Neural cell (in vitro differentiated cells): Measurements from ENCODE around the gene PLEKHG3. TPM values are rescaled to one million over a fixed set of nuclear protein-coding genes. Genes with fewer than 3 reads are reported as not detected.

Experiments
- H2AFZ ChIP-seq: fragments of 200-600, 300-800 bp; sonication (generic), shearing (Covaris generic); 2 replicates; pipeline ENCODE4 v1.6.0; 2014; ENCODE audit warnings: low read depth, mild to moderate bottlenecking, antibody characterized with exemption, low read length, moderate library complexity
- H3F3A ChIP-seq: fragments of 200-600 bp; shearing (Covaris generic); 2 replicates; pipeline ENCODE4 v1.6.1; 2016; ENCODE audit warnings: mild to moderate bottlenecking, moderate library complexity, mixed read lengths, antibody characterized with exemption, low read length; ENCODE audit not compliant: insufficient read depth, poor library complexity, severe bottlenecking
- H3K27ac ChIP-seq: fragments of 200-600, 300-800 bp; sonication (generic), shearing (Covaris generic); 2 replicates; pipeline ENCODE4 v1.5.1; 2014; ENCODE audit warnings: mild to moderate bottlenecking, low read length, moderate library complexity
- H3K27me3 ChIP-seq: fragments of 300-800, 200-600 bp; sonication (generic), shearing (Covaris generic); 2 replicates; pipeline ENCODE4 v1.6.0; 2014; ENCODE audit warnings: mild to moderate bottlenecking, low read depth, low read length, moderate library complexity; ENCODE audit not compliant: insufficient read depth
- H3K36me3 ChIP-seq: fragments of 300-800, 200-600 bp; sonication (generic), shearing (Covaris generic); 2 replicates; pipeline ENCODE4 v1.5.1; 2014; ENCODE audit warnings: mild to moderate bottlenecking, antibody characterized with exemption, low read length, moderate library complexity; ENCODE audit not compliant: insufficient read depth
- H3K4me2 ChIP-seq: fragments of 300-800, 200-600 bp; sonication (generic), shearing (Covaris generic); 2 replicates; pipeline ENCODE4 v1.6.0; 2014; ENCODE audit warnings: mild to moderate bottlenecking, low read length
- H3K4me3 ChIP-seq: fragments of 300-800, 200-600 bp; sonication (generic), shearing (Covaris generic); 2 replicates; pipeline ENCODE4 v1.5.1; 2014; ENCODE audit warnings: mild to moderate bottlenecking, low read length, moderate library complexity
- H3K79me2 ChIP-seq: fragments of 200-600 bp; shearing (Covaris generic); replicated peaks from 2 replicates; pipeline ENCODE4 v1.6.0; 2014; ENCODE audit warnings: mild to moderate bottlenecking, low read length, moderate library complexity; ENCODE audit not compliant: insufficient read depth
- H3K9ac ChIP-seq: fragments of 300-800, 200-600 bp; sonication (generic), shearing (Covaris generic); 2 replicates; pipeline ENCODE4 v1.6.1; 2016; ENCODE audit warnings: mild to moderate bottlenecking, low read length, mixed read lengths
- H3K9me2 ChIP-seq: fragments of 200-600 bp; shearing (Covaris generic); 2 replicates; pipeline ENCODE4 v1.6.1; 2016; ENCODE audit warnings: mild to moderate bottlenecking, low read length, mixed read lengths; ENCODE audit not compliant: insufficient read depth
- H3K9me3 ChIP-seq: fragments of 200-600, 300-800 bp; sonication (generic), shearing (Covaris generic); 2 replicates; pipeline ENCODE4 v1.6.1; 2016; ENCODE audit warnings: mild to moderate bottlenecking, mixed run types, low read length, moderate library complexity, mixed read lengths
- H4K20me1 ChIP-seq: fragments of 200-600 bp; shearing (Covaris generic); 2 replicates; pipeline ENCODE4 v1.6.1; 2016; ENCODE audit warnings: mild to moderate bottlenecking, mixed run types; ENCODE audit not compliant: insufficient read depth
- EP300 ChIP-seq: fragments of 450-650 bp; conservative IDR thresholded peaks from 2 replicates; pipeline ENCODE4 v1.6.1; 2014; ENCODE audit warnings: antibody characterized with exemption, mild to moderate bottlenecking, moderate library complexity; ENCODE audit not compliant: poor library complexity, severe bottlenecking
- EZH2 ChIP-seq: fragments of 200-600, 300-800 bp; shearing (Covaris generic), sonication (generic); IDR thresholded peaks from 2 replicates; pipeline ENCODE4 v1.6.1; 2014; ENCODE audit warnings: antibody characterized with exemption, low read length, borderline replicate concordance, mild to moderate bottlenecking; ENCODE audit not compliant: insufficient read depth, poor library complexity, severe bottlenecking
- MXI1 ChIP-seq: fragments of 450-650 bp; conservative IDR thresholded peaks from 2 replicates; pipeline ENCODE4 v1.6.1; 2014; ENCODE audit warnings: antibody characterized with exemption, mild to moderate bottlenecking; ENCODE audit not compliant: poor library complexity, severe bottlenecking
- POLR2AphosphoS5 ChIP-seq: IDR thresholded peaks from 2 replicates; pipeline ENCODE4 v1.6.1; 2012
- RAD21 ChIP-seq: fragments of 450-650 bp; conservative IDR thresholded peaks from 2 replicates; pipeline ENCODE4 v1.6.1; 2014; ENCODE audit warnings: antibody characterized with exemption, mild to moderate bottlenecking, moderate library complexity
- REST ChIP-seq: IDR thresholded peaks from 2 replicates; pipeline ENCODE4 v1.6.1; 2012; ENCODE audit warnings: borderline replicate concordance
- SMC3 ChIP-seq: fragments of 450-650 bp; conservative IDR thresholded peaks from 2 replicates; pipeline ENCODE4 v1.6.1; 2014; ENCODE audit warnings: antibody characterized with exemption, mild to moderate bottlenecking, moderate library complexity; ENCODE audit not compliant: poor library complexity
- TAF1 ChIP-seq: IDR thresholded peaks from 2 replicates; pipeline ENCODE4 v1.6.1; 2012; ENCODE audit warnings: low read depth
- polyA plus RNA-seq: library from polyadenylated mRNA; depleted of rRNA; stranded (reverse); fragments of >200 nt; gene quantifications from 2 replicates; pipeline ENCODE4 v1.2.3, GENCODE V29; 2014
- TF ChIP-seq, protein P1 (sequence below): fragments of 450-650 bp; IDR thresholded peaks from 2 replicates; pipeline ENCODE4 v1.5.1; 2014; ENCODE audit warnings: antibody characterized with exemption, mild to moderate bottlenecking, moderate library complexity; ENCODE audit not compliant: poor library complexity, severe bottlenecking

The PLEKHG3 gene
- polyA plus RNA-seq, 1 donor from 2014 or later: 15.8 TPM

DNA sequence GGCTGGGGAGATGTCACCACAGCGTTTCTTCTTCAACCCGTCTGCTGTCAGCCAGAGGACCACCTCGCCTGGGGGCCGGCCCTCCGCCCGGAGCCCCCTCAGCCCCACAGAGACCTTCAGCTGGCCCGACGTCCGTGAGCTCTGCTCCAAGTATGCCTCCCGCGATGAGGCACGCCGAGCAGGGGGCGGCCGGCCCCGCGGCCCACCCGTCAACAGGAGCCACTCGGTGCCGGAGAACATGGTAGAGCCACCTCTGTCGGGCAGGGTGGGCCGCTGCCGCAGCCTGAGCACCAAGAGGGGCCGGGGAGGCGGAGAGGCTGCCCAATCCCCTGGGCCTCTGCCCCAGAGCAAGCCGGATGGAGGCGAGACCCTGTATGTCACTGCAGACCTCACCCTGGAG is 38.8 kb downstream of the PLEKHG3 start:
- no peaks in the 10 kb centered on the region for H3K9me2 ChIP-seq
- H3K79me2 ChIP-seq: no peaks in the 10 kb centered on the region
- H2AFZ ChIP-seq: no peak overlapping the region
- H3K9me3 ChIP-seq: no peaks in the 10 kb centered on the region
- H3K4me3 ChIP-seq: no peak overlapping the region
- no peaks in the 10 kb centered on the region for H3K27me3 ChIP-seq
- H3K4me2 ChIP-seq: no peak overlapping the region
- no peak overlapping the region for H3K27ac ChIP-seq
- TF ChIP-seq, protein P1, sequence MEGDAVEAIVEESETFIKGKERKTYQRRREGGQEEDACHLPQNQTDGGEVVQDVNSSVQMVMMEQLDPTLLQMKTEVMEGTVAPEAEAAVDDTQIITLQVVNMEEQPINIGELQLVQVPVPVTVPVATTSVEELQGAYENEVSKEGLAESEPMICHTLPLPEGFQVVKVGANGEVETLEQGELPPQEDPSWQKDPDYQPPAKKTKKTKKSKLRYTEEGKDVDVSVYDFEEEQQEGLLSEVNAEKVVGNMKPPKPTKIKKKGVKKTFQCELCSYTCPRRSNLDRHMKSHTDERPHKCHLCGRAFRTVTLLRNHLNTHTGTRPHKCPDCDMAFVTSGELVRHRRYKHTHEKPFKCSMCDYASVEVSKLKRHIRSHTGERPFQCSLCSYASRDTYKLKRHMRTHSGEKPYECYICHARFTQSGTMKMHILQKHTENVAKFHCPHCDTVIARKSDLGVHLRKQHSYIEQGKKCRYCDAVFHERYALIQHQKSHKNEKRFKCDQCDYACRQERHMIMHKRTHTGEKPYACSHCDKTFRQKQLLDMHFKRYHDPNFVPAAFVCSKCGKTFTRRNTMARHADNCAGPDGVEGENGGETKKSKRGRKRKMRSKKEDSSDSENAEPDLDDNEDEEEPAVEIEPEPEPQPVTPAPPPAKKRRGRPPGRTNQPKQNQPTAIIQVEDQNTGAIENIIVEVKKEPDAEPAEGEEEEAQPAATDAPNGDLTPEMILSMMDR: no peak
- TF ChIP-seq TAF1 (no peak), EZH2 (no peak), EP300 (no peak), SMC3 (no peak), MXI1 (no peak), POLR2AphosphoS5 (no peak)
- H3F3A ChIP-seq: no peaks in the 10 kb centered on the region
- H3K9ac ChIP-seq: no peak overlapping the region
- H4K20me1 ChIP-seq: no peaks in the 10 kb centered on the region
- no peaks in the 10 kb centered on the region for H3K36me3 ChIP-seq

DNA sequence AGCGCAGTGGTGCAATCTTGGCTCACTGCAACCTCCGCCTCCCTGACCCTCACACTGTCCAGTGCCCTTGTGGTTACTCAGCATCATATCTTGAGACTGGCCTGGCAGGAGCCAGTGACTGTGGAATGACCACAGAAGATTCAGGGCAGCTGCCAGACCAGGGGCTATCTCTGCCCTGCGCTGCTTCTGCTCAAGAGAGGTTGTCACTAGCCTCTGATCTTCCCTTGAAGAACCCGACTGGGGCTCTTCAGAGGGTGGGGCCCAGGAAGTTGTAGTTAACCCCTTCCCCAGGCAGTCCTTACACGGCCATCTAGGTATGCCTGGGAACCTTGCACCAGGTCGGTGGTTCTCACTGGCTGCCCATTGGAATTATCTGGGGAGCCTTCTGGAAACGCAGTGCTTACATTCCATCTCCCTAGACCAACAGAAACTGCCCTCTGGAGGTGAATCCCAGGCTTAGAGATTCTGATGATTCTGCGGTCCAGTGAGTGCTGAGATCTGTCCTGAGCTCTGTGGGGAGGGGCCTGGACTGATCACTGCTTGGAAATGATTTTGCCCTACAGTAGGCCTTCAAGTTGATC is 41.4 kb downstream of the PLEKHG3 start:
- Histone ChIP-seq H2AFZ (no peak overlapping the region), H3K36me3 (no peaks in the 10 kb centered on the region), H3K9me3 (no peaks in the 10 kb centered on the region), H4K20me1 (no peaks in the 10 kb centered on the region), H3K4me3 (no peak overlapping the region), H3F3A (no peaks in the 10 kb centered on the region), H3K4me2 (no peak overlapping the region), H3K9ac (no peak overlapping the region), H3K9me2 (no peaks in the 10 kb centered on the region), H3K27ac (no peak overlapping the region), H3K27me3 (no peaks in the 10 kb centered on the region), H3K79me2 (no peaks in the 10 kb centered on the region)
- TF ChIP-seq POLR2AphosphoS5 (no peak), EZH2 (no peak), REST (no peak), TAF1 (no peak), RAD21 (no peak), MXI1 (no peak), SMC3 (no peak), EP300 (no peak)
- TF ChIP-seq, protein P1: no peak
